Left renal pelvis (tissue), 4 donors: ENCODE results near the gene EEPD1. TPM values are rescaled to one million over a fixed set of nuclear protein-coding genes. Genes with fewer than 3 reads are reported as not detected.

Experiments
- DNase-seq, 4 donors: peaks; one replicate each; pipeline ENCODE4 v3.0.0-alpha.2; 2013; ENCODE audit warnings: low read depth in 4 of 4, low spot score in 3 of 4
- polyA plus RNA-seq, 4 donors: library from polyadenylated mRNA; unstranded; fragments of 120-200 nt; gene quantifications; one replicate each; pipeline ENCODE4 v1.2.1, GENCODE V29; 2013; ENCODE audit not compliant: insufficient read length in 4 of 4

The EEPD1 gene
- polyA plus RNA-seq, 4 donors, result 5.2 to 6.8 (median 6.0) TPM

GRCh38 chr7:36277249-36277542 lies 124.1 kb downstream of the EEPD1 start:
- no peak for DNase-seq

- no peak for DNase-seq
These were observed 125.1 kb downstream of the EEPD1 start for GRCh38 chr7:36278069-36278619.

GRCh38 chr7:36278620-36279172 lies 125.6 kb downstream of the EEPD1 start:
- DNase-seq, result peak in 1 of 4 donors; percentile 67

- no peak for DNase-seq
These were observed 126.3 kb downstream of the EEPD1 start for GRCh38 chr7:36279200-36279925.

- DNase-seq, result no peak
These were observed 126.9 kb downstream of the EEPD1 start for GRCh38 chr7:36279926-36280315.

GRCh38 chr7:36280840-36281812 lies 128.1 kb downstream of the EEPD1 start:
- no peak for DNase-seq

- DNase-seq, result no peak
These were observed 129.1 kb downstream of the EEPD1 start for GRCh38 chr7:36281945-36282717.

GRCh38 chr7:36283181-36283580 lies 130.1 kb downstream of the EEPD1 start:
- no peak for DNase-seq

GRCh38 chr7:36283711-36284130 lies 130.7 kb downstream of the EEPD1 start:
- DNase-seq, result no peak

- no peak for DNase-seq
These were observed 131.5 kb downstream of the EEPD1 start for GRCh38 chr7:36284456-36285090.

GRCh38 chr7:36285276-36285675 lies 132.2 kb downstream of the EEPD1 start:
- no peak for DNase-seq

- DNase-seq, result no peak
These were observed 133.2 kb downstream of the EEPD1 start for GRCh38 chr7:36286226-36286625.

- no peak for DNase-seq
These were observed 133.6 kb downstream of the EEPD1 start for GRCh38 chr7:36286688-36287087.

GRCh38 chr7:36287371-36288241 lies 134.6 kb downstream of the EEPD1 start:
- no peak for DNase-seq

GRCh38 chr7:36288501-36288900 lies 135.4 kb downstream of the EEPD1 start:
- no peak for DNase-seq

- no peak for DNase-seq
These were observed 137.0 kb downstream of the EEPD1 start for GRCh38 chr7:36289833-36290661.

- peak; percentile 66 to 84 (median 79) for DNase-seq
These were observed 138.6 kb downstream of the EEPD1 start for GRCh38 chr7:36291387-36292316.
